ENCODE measurements around the gene NUB1. TPM values are rescaled to one million over a fixed set of nuclear protein-coding genes. Genes with fewer than 3 reads are reported as not detected.

NUB1 gene
- total RNA-seq, 1 experiment from 2014 or later, result 40.0 TPM

DNA sequence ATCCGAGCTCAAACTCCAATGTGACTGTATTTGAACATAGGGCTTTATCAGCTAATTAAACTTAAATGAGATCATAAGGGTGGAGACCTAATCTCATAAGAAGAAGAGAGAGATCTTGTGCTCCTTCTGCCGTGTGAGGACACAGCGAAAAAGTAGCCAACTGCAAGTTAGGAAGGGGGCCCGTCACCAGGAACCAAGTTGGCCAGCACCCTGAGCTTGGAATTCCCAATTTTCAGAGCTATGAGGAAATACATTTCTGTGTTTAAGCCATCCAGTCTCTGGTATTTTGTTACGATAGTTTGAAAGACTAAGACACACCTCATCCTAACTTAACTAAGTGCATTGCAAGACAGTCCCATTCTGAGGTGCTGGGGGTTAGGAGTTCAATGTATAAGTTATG lies 82.3 kb downstream of the NUB1 start:
- no peaks in the 10 kb centered on the region for H3K36me3 ChIP-seq (ENCODE audit: insufficient read depth, low read length)
- no peaks in the 10 kb centered on the region for H3K4me1 ChIP-seq (ENCODE audit: low read length)
- H3K9ac ChIP-seq (ENCODE audit: low read length), result no peak overlapping the region
- no peaks in the 10 kb centered on the region for H3K9me2 ChIP-seq (replicated peaks; ENCODE audit: insufficient read depth, low read length)
- no peak overlapping the region for H3K27ac ChIP-seq (ENCODE audit: low read length)
- no peaks in the 10 kb centered on the region for H4K20me1 ChIP-seq (ENCODE audit: insufficient read depth, low read depth, low read length)
- DNase-seq, result no peak
- no peak overlapping the region for H2AFZ ChIP-seq (ENCODE audit: low read length)
- no peak overlapping the region for H3K4me3 ChIP-seq (ENCODE audit: low read length)
- H3K79me2 ChIP-seq (ENCODE audit: low read length), result no peaks in the 10 kb centered on the region
- H3K4me2 ChIP-seq (ENCODE audit: low read depth, low read length, poor library complexity, severe bottlenecking), result no peak overlapping the region
- H3K9me3 ChIP-seq (ENCODE audit: low read length), result no peaks in the 10 kb centered on the region; the same call in 1 of the 2 replicates
- H3K27me3 ChIP-seq (ENCODE audit: low read length), result no peaks in the 10 kb centered on the region

DNA sequence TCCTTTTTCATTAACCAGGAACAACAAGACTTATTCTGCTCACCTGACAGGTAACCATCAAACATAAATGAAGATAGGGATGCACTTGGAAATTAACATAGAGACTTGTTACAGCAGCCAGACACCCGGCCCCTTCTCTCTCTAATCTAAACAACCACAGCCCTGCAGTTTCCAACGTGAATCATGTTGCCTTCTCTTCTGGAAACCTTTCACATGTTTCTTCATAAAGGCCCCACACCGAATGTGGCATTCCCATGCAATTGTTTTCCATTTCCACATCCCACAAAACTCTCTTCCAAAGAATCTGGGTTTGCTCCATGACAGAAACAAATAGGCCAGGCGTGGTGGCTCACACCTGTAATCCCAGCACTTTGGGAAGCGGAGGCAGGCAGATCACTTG lies 83.2 kb downstream of the NUB1 start:
- Histone ChIP-seq H2AFZ (ENCODE audit: low read length) (no peak overlapping the region), H3K4me1 (ENCODE audit: low read length) (no peaks in the 10 kb centered on the region), H3K9me3 (ENCODE audit: low read length) (no peaks in the 10 kb centered on the region; the same call in 1 of the 2 replicates), H3K27ac (ENCODE audit: low read length) (no peak overlapping the region), H3K9me2 (replicated peaks; ENCODE audit: insufficient read depth, low read length) (no peaks in the 10 kb centered on the region), H3K27me3 (ENCODE audit: low read length) (no peaks in the 10 kb centered on the region), H4K20me1 (ENCODE audit: insufficient read depth, low read depth, low read length) (no peaks in the 10 kb centered on the region), H3K4me2 (ENCODE audit: low read depth, low read length, poor library complexity, severe bottlenecking) (no peak overlapping the region), H3K36me3 (ENCODE audit: insufficient read depth, low read length) (no peaks in the 10 kb centered on the region), H3K79me2 (ENCODE audit: low read length) (no peaks in the 10 kb centered on the region), H3K9ac (ENCODE audit: low read length) (no peak overlapping the region), H3K4me3 (ENCODE audit: low read length) (no peak overlapping the region)
- no peak for DNase-seq

DNA sequence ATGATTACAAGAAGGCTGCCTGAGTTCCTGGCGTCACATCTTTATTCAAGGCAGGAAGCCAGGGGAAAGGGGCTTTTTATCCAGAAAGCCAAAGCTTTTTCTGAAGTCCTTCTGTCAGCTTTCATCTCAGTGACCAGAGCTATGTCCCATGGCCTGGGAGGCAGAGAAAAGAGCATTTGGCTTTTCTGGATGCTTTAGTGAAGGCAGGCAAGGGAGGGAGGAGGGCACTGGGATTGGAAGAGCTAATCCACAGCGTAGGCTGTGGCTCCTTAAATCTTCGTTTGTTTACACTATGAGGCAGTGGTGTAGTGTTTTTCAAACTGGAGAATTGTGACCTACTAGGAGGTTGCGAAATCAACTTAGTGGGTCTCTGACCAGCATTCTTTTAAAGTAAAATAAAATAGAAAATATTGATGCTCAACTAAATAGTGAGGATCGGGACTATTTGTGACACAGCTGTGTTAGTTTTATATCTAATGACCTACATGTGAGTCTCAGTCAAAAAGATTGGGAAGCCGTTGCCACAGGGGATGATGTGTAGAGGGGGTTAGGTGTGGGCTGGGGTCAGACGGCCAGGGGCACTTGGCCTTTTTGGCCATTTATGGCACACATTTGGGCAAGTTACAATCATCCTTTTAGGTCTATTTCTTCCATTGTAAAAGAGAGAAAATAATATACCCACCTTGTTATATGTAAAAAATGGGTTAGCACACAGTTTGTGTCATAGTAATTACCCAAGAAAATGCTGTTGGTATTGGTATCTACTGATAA lies 84.2 kb downstream of the NUB1 start:
- Histone ChIP-seq H3K79me2 (ENCODE audit: low read length) (no peaks in the 10 kb centered on the region), H3K9me3 (ENCODE audit: low read length) (no peaks in the 10 kb centered on the region), H4K20me1 (ENCODE audit: insufficient read depth, low read depth, low read length) (no peaks in the 10 kb centered on the region), H3K27ac (ENCODE audit: low read length) (no peak overlapping the region), H3K9ac (ENCODE audit: low read length) (no peak overlapping the region), H3K9me2 (replicated peaks; ENCODE audit: insufficient read depth, low read length) (no peaks in the 10 kb centered on the region), H2AFZ (ENCODE audit: low read length) (no peak overlapping the region), H3K4me1 (ENCODE audit: low read length) (no peaks in the 10 kb centered on the region), H3K4me2 (ENCODE audit: low read depth, low read length, poor library complexity, severe bottlenecking) (no peak overlapping the region), H3K4me3 (ENCODE audit: low read length) (no peak overlapping the region), H3K36me3 (ENCODE audit: insufficient read depth, low read length) (no peaks in the 10 kb centered on the region), H3K27me3 (ENCODE audit: low read length) (no peaks in the 10 kb centered on the region)
- DNase-seq, result no peak

GRCh38 chr7:151426441-151426903 lies 84.9 kb downstream of the NUB1 start:
- Histone ChIP-seq H3K79me2 (ENCODE audit: low read length) (no peaks in the 10 kb centered on the region), H3K4me3 (ENCODE audit: low read length) (no peak overlapping the region), H3K4me1 (ENCODE audit: low read length) (no peaks in the 10 kb centered on the region), H3K4me2 (ENCODE audit: low read depth, low read length, poor library complexity, severe bottlenecking) (no peak overlapping the region), H3K9me2 (replicated peaks; ENCODE audit: insufficient read depth, low read length) (no peaks in the 10 kb centered on the region), H4K20me1 (ENCODE audit: insufficient read depth, low read depth, low read length) (no peaks in the 10 kb centered on the region), H3K9ac (ENCODE audit: low read length) (no peak overlapping the region), H3K9me3 (ENCODE audit: low read length) (no peaks in the 10 kb centered on the region), H3K27ac (ENCODE audit: low read length) (no peak overlapping the region), H3K36me3 (ENCODE audit: insufficient read depth, low read length) (no peaks in the 10 kb centered on the region), H2AFZ (ENCODE audit: low read length) (no peak overlapping the region), H3K27me3 (ENCODE audit: low read length) (no peaks in the 10 kb centered on the region)
- no peak for DNase-seq

DNA sequence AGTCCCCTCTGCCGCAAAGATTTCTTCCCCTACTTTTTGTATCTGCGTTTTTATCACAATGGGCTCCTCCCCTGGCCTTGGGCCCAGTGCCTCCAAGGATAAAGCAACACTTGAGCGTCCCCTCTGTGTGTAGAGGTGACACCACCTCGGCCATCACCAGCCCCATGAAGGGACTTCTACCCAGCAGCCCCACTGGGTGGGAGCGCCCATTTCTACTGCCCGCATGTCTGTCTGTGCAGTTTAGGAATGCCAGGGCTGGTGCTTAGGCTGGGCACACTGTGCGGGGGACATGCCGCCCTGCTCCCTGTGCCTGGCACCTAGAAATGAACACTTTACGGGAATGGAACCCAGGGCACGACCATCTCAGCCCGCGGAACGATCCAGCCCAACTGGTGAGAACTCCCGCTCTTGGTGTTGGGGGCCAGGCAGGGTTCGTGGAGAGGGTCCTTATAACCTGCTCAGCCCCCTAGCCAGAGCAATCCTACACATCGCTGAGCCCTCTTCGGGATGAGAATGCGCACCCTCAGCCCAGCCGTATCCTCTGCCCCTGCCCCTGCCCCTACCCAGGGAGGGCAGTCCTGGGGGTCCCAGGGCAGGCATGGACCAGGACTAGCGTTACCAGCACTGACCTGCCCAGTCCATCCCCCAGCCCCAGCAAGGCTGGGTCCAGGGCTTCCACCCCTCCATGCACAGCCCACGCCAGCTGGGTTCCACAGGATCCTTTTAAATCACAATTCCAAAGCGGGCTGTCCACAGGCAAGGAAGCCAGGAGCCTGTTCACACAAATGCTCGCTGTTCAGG lies 85.5 kb downstream of the NUB1 start:
- Histone ChIP-seq H2AFZ (ENCODE audit: low read length) (no peak overlapping the region), H3K79me2 (ENCODE audit: low read length) (no peaks in the 10 kb centered on the region), H3K4me1 (ENCODE audit: low read length) (no peaks in the 10 kb centered on the region), H3K4me3 (ENCODE audit: low read length) (no peak overlapping the region), H4K20me1 (ENCODE audit: insufficient read depth, low read depth, low read length) (no peaks in the 10 kb centered on the region), H3K9ac (ENCODE audit: low read length) (no peak overlapping the region), H3K36me3 (ENCODE audit: insufficient read depth, low read length) (no peaks in the 10 kb centered on the region), H3K27me3 (ENCODE audit: low read length) (no peaks in the 10 kb centered on the region), H3K9me2 (replicated peaks; ENCODE audit: insufficient read depth, low read length) (no peaks in the 10 kb centered on the region), H3K27ac (ENCODE audit: low read length) (no peak overlapping the region), H3K4me2 (ENCODE audit: low read depth, low read length, poor library complexity, severe bottlenecking) (no peak overlapping the region), H3K9me3 (ENCODE audit: low read length) (no peaks in the 10 kb centered on the region)
- no peak for DNase-seq

DNA sequence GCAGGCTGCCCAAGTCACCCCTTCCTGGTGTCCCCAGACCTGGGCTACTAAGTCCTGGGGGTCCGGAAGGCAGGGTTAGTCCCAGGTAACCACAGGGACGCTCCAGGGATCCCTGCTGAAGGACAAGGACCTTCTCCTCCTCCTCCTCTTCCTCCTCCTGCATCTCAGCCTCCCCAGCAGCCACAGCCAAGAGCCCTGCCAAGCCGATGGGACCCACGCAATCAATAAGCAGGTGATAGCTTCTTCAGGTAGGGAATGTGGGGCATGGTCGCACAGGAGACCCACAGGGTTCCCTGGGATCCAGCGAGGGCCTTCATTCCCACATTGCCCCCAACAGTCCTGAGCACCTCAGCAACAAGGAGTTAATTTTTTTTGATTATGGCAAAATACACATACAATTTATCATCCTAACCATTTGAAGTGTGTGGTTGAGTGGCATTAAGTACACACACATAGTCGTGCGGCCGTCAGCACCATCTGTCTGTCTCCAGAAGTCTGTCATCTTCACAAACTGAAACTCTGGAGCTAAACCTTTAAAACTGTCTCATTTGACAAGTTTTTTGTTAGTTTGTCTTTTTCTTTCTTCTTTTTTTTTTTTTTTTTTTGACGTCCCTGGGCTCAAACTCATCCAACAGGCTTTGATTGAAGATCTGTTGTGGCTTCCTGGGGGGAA lies 86.2 kb downstream of the NUB1 start:
- H3K4me2 ChIP-seq (ENCODE audit: low read depth, low read length, poor library complexity, severe bottlenecking), result no peak overlapping the region
- H3K9ac ChIP-seq (ENCODE audit: low read length), result no peak overlapping the region
- H3K36me3 ChIP-seq (ENCODE audit: insufficient read depth, low read length), result no peaks in the 10 kb centered on the region
- H3K27me3 ChIP-seq (ENCODE audit: low read length), result no peaks in the 10 kb centered on the region
- H3K4me1 ChIP-seq (ENCODE audit: low read length), result no peaks in the 10 kb centered on the region
- no peaks in the 10 kb centered on the region for H3K9me3 ChIP-seq (ENCODE audit: low read length)
- no peak overlapping the region for H2AFZ ChIP-seq (ENCODE audit: low read length)
- no peaks in the 10 kb centered on the region for H3K9me2 ChIP-seq (replicated peaks; ENCODE audit: insufficient read depth, low read length)
- no peaks in the 10 kb centered on the region for H4K20me1 ChIP-seq (ENCODE audit: insufficient read depth, low read depth, low read length)
- H3K79me2 ChIP-seq (ENCODE audit: low read length), result no peaks in the 10 kb centered on the region
- H3K27ac ChIP-seq (ENCODE audit: low read length), result no peak overlapping the region
- H3K4me3 ChIP-seq (ENCODE audit: low read length), result no peak overlapping the region
- DNase-seq, result no peak

Other genes starting within 250 kb of the NUB1 start
- gene GBX1, start 174.1 kb upstream of the NUB1 start, total RNA-seq (2014; rRNA removed; shearing (Covaris generic); ENCODE audit: low replicate concordance), result not detected in 2 replicates
- gene ASB10, start 154.6 kb upstream of the NUB1 start, total RNA-seq (2014; rRNA removed; shearing (Covaris generic); ENCODE audit: low replicate concordance), result not detected in 2 replicates
- gene H2BK1, start 131.3 kb upstream of the NUB1 start, total RNA-seq (2014; rRNA removed; shearing (Covaris generic); ENCODE audit: low replicate concordance), result not detected in 2 replicates
- 31.2 and 48.6 TPM in 2 replicates for gene ABCF2, start 114.6 kb upstream of the NUB1 start, total RNA-seq (2014; rRNA removed; shearing (Covaris generic); ENCODE audit: low replicate concordance)
- 24.7 and 33.2 TPM in 2 replicates for gene CHPF2, start 109.3 kb upstream of the NUB1 start, total RNA-seq (2014; rRNA removed; shearing (Covaris generic); ENCODE audit: low replicate concordance)
- gene SMARCD3, start 93.1 kb upstream of the NUB1 start, total RNA-seq (2014; rRNA removed; shearing (Covaris generic); ENCODE audit: low replicate concordance), result 3.2 and 8.7 TPM in 2 replicates
- gene WDR86, start 68.2 kb downstream of the NUB1 start, total RNA-seq (2014; rRNA removed; shearing (Covaris generic); ENCODE audit: low replicate concordance), result not detected in 2 replicates
- not detected in 2 replicates for gene CRYGN, start 98.3 kb downstream of the NUB1 start, total RNA-seq (2014; rRNA removed; shearing (Covaris generic); ENCODE audit: low replicate concordance)
- gene RHEB, start 178.1 kb downstream of the NUB1 start, total RNA-seq (2014; rRNA removed; shearing (Covaris generic); ENCODE audit: low replicate concordance), result 45.6 and 47.5 TPM in 2 replicates

All from Karpas-422 (cell line).